Neural cell (in vitro differentiated cells): ENCODE data around the gene DDX31.

Experiments used
- EP300 ChIP-seq: fragments of 450-650 bp; conservative IDR thresholded peaks from 2 replicates; pipeline ENCODE4 v1.6.1; 2014; ENCODE audit warnings: antibody characterized with exemption, mild to moderate bottlenecking, moderate library complexity; ENCODE audit not compliant: poor library complexity, severe bottlenecking
- POLR2AphosphoS5 ChIP-seq: IDR thresholded peaks from 2 replicates; pipeline ENCODE4 v1.6.1; 2012
- REST ChIP-seq: IDR thresholded peaks from 2 replicates; pipeline ENCODE4 v1.6.1; 2012; ENCODE audit warnings: borderline replicate concordance
- TF ChIP-seq, protein P1 (sequence below): fragments of 450-650 bp; IDR thresholded peaks from 2 replicates; pipeline ENCODE4 v1.5.1; 2014; ENCODE audit warnings: antibody characterized with exemption, mild to moderate bottlenecking, moderate library complexity; ENCODE audit not compliant: poor library complexity, severe bottlenecking

GRCh38 chr9:132583584-132584304, 86.0 kb downstream of the DDX31 start:
- TF ChIP-seq, protein P1, sequence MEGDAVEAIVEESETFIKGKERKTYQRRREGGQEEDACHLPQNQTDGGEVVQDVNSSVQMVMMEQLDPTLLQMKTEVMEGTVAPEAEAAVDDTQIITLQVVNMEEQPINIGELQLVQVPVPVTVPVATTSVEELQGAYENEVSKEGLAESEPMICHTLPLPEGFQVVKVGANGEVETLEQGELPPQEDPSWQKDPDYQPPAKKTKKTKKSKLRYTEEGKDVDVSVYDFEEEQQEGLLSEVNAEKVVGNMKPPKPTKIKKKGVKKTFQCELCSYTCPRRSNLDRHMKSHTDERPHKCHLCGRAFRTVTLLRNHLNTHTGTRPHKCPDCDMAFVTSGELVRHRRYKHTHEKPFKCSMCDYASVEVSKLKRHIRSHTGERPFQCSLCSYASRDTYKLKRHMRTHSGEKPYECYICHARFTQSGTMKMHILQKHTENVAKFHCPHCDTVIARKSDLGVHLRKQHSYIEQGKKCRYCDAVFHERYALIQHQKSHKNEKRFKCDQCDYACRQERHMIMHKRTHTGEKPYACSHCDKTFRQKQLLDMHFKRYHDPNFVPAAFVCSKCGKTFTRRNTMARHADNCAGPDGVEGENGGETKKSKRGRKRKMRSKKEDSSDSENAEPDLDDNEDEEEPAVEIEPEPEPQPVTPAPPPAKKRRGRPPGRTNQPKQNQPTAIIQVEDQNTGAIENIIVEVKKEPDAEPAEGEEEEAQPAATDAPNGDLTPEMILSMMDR, result no peak
- TF ChIP-seq POLR2AphosphoS5 (peak; percentile 55), REST (no peak), EP300 (no peak)
